ENCODE results near the gene SEC31A.

GRCh38 chr4:82919386-82919785 is 28.4 kb upstream of the SEC31A start:
- no peak for TF ChIP-seq CTCF (IDR thresholded peaks at IDR 0.05; ENCODE audit: low read length)
- TF ChIP-seq EZH2 (IDR thresholded peaks at IDR 0.05; ENCODE audit: borderline replicate concordance, low read length), result no peak

Measured in OCI-LY1 (cell line).